Fibroblast of lung (primary cell): ENCODE results near the gene AP5B1. TPM values are rescaled to one million over a fixed set of nuclear protein-coding genes. Genes with fewer than 3 reads are reported as not detected.

Experiments
- DNase-seq, 2 donors: peaks; one replicate each; pipeline versions ENCODE4 v3.0.0 to v3.0.0-alpha.2; 2010; ENCODE audit warnings: low read depth in 2 of 2
- H2AFZ ChIP-seq: 2 replicates; pipeline ENCODE4 v1.5.1; 2012; ENCODE audit warnings: low read length, control low read depth, inconsistent platforms
- H3K27ac ChIP-seq: 2 replicates; pipeline ENCODE4 v1.5.1; 2011; ENCODE audit warnings: low read length, control low read depth; ENCODE audit not compliant: insufficient read depth
- H3K27me3 ChIP-seq: 2 replicates; pipeline ENCODE4 v1.5.1; 2011; ENCODE audit warnings: mild to moderate bottlenecking, low read length; ENCODE audit not compliant: control insufficient read depth, insufficient read depth
- H3K36me3 ChIP-seq: 2 replicates; pipeline ENCODE4 v1.5.1; 2011; ENCODE audit warnings: low read length; ENCODE audit not compliant: control insufficient read depth, insufficient read depth
- H3K4me1 ChIP-seq: 2 replicates; pipeline ENCODE4 v1.5.1; 2011; ENCODE audit warnings: low read length; ENCODE audit not compliant: control insufficient read depth, insufficient read depth; ENCODE audit errors: extremely low read depth
- H3K4me2 ChIP-seq: 2 replicates; pipeline ENCODE4 v1.5.1; 2011; ENCODE audit warnings: low read length, control low read depth; ENCODE audit not compliant: insufficient read depth; ENCODE audit errors: extremely low read depth
- H3K4me3 ChIP-seq, 4 experiments: fragments of 200-600 bp in 1 of 4; sonication (generic) in 1 of 4; replicated peaks in 1 of 4; 2 replicates each; pipeline ENCODE4 v1.5.1; 2011 to 2016; ENCODE audit warnings: low read length in 4 of 4, low read depth in 3 of 4, mild to moderate bottlenecking in 3 of 4, control low read depth in 2 of 4, inconsistent platforms in 1 of 4, mixed read lengths in 1 of 4; ENCODE audit not compliant: insufficient read depth in 1 of 4; ENCODE audit errors: control extremely low read depth in 1 of 4
- H3K79me2 ChIP-seq: 2 replicates; pipeline ENCODE4 v1.5.1; 2012; ENCODE audit warnings: mild to moderate bottlenecking, low read length, inconsistent platforms; ENCODE audit not compliant: control insufficient read depth, insufficient read depth
- H3K9ac ChIP-seq: 2 replicates; pipeline ENCODE4 v1.5.1; 2011; ENCODE audit warnings: mild to moderate bottlenecking, low read length, control low read depth; ENCODE audit not compliant: insufficient read depth
- H3K9me3 ChIP-seq: 2 replicates; pipeline ENCODE4 v1.5.1; 2012; ENCODE audit warnings: low read depth, low read length; ENCODE audit not compliant: control insufficient read depth, insufficient read depth
- H4K20me1 ChIP-seq: 2 replicates; pipeline ENCODE4 v1.5.1; 2011; ENCODE audit warnings: low read length; ENCODE audit not compliant: control insufficient read depth, insufficient read depth; ENCODE audit errors: extremely low read depth
- CTCF ChIP-seq, 2 donors: IDR thresholded peaks in 1 of 2; conservative IDR thresholded peaks in 1 of 2; 1 replicate in 1 of 2; 2 replicates in 1 of 2; pipeline ENCODE4 v1.5.1; 2011 to 2012; ENCODE audit warnings: low read length in 2 of 2, control low read depth in 1 of 2, inconsistent platforms in 1 of 2, low read depth in 1 of 2, mild to moderate bottlenecking in 1 of 2
- EZH2 ChIP-seq: IDR thresholded peaks from 2 replicates; pipeline ENCODE4 v1.5.1; 2012; ENCODE audit warnings: low read length, control low read depth, mild to moderate bottlenecking; ENCODE audit errors: missing control alignments
- polyA plus RNA-seq, 2 donors: library from polyadenylated mRNA; depleted of rRNA in 1 of 2; stranded (reverse) in 1 of 2; unstranded in 1 of 2; fragments of >200 nt; gene quantifications; 2 replicates each; pipeline ENCODE4 v1.2.1, GENCODE V29; 2011 to 2012; ENCODE audit warnings: missing spikeins in 1 of 2
- total RNA-seq: library from RNA; depleted of rRNA; stranded (reverse); fragments of >200 nt; gene quantifications from 2 replicates; pipeline ENCODE4 v1.2.1, GENCODE V29; 2014

The AP5B1 gene
- total and polyA plus RNA-seq, 2 donors (not counting 1 experiment from before 2014, with no cell fraction given): 1.6 to 6.3 TPM

- TF ChIP-seq EZH2: no peak
- no peak for TF ChIP-seq CTCF (conservative IDR thresholded peaks at IDR 0.05 in 1 of 2, IDR thresholded peaks at IDR 0.05 in 1 of 2; ENCODE audit: low read depth in 1 of 2, low read length in 2 of 2)
- Histone ChIP-seq H3K4me2 (no peak overlapping the region), H2AFZ (no peak overlapping the region), H3K9ac (no peak overlapping the region), H3K27me3 (peaks cover 55% of the 10 kb centered on the region), H3K4me3 (no peak overlapping the region), H3K4me1 (no peaks in the 10 kb centered on the region), H3K36me3 (no peaks in the 10 kb centered on the region), H3K27ac (no peak overlapping the region), H4K20me1 (no peaks in the 10 kb centered on the region), H3K9me3 (no peaks in the 10 kb centered on the region), H3K79me2 (no peaks in the 10 kb centered on the region)
- DNase-seq: no peak
These were observed 4.7 kb upstream of the AP5B1 start for GRCh38 chr11:65785319-65786007.

GRCh38 chr11:65782816-65783228 is 2.0 kb upstream of the AP5B1 start:
- peaks cover 11% of the 10 kb centered on the region for H3K79me2 ChIP-seq

More at GRCh38 chr11:65782816-65783228, 2.0 kb upstream of the AP5B1 start:
- Histone ChIP-seq H3K27ac (no peak overlapping the region), H3K4me3 (no peak overlapping the region), H3K4me2 (no peak overlapping the region), H3K9ac (no peak overlapping the region), H4K20me1 (no peaks in the 10 kb centered on the region), H3K9me3 (no peaks in the 10 kb centered on the region), H2AFZ (no peak overlapping the region), H3K36me3 (peaks cover 12% of the 10 kb centered on the region), H3K4me1 (peaks cover 4% of the 10 kb centered on the region), H3K27me3 (peaks cover 33% of the 10 kb centered on the region)
- no peak for DNase-seq
- TF ChIP-seq EZH2 (no peak), CTCF (conservative IDR thresholded peaks at IDR 0.05 in 1 of 2, IDR thresholded peaks at IDR 0.05 in 1 of 2; ENCODE audit: low read depth in 1 of 2, low read length in 2 of 2) (no peak)
